HepG2 (cell line): ENCODE results near the gene MEGF6. TPM values are rescaled to one million over a fixed set of nuclear protein-coding genes. Genes with fewer than 3 reads are reported as not detected.

ENCODE experiments used
- CHD4 ChIP-seq: fragments of 200-600 bp; sonication (generic); IDR thresholded peaks from 2 replicates; pipeline ENCODE4 v1.7.0; 2017; ENCODE audit warnings: mild to moderate bottlenecking, low read length, borderline replicate concordance
- GMEB2 ChIP-seq: IDR thresholded peaks from 2 replicates; pipeline ENCODE4 v1.6.1; 2016; ENCODE audit warnings: missing biosample characterization, missing genetic modification reagents, low read depth
- IRF9 ChIP-seq: sonication (generic); formaldehyde crosslinking; IDR thresholded peaks from 2 replicates; pipeline ENCODE4 v1.8.0; 2022; ENCODE audit warnings: missing genetic modification reagents, mild to moderate bottlenecking, borderline replicate concordance
- ZFP41 ChIP-seq: sonication (generic); formaldehyde crosslinking; IDR thresholded peaks from 2 replicates; pipeline ENCODE4 v1.4.0; 2020; ENCODE audit warnings: mild to moderate bottlenecking, missing genetic modification reagents, borderline replicate concordance
- ZNF30 ChIP-seq: sonication (generic); formaldehyde crosslinking; IDR thresholded peaks from 2 replicates; pipeline ENCODE4 v1.5.0; 2020; ENCODE audit warnings: mild to moderate bottlenecking, missing genetic modification reagents
- ZNF326 ChIP-seq: sonication (generic); formaldehyde crosslinking; IDR thresholded peaks from 2 replicates; pipeline ENCODE4 v1.4.0; 2020; ENCODE audit warnings: missing genetic modification reagents, borderline replicate concordance
- ZNF547 ChIP-seq: sonication (generic); formaldehyde crosslinking; IDR thresholded peaks from 2 replicates; pipeline ENCODE4 v1.5.1; 2020; ENCODE audit warnings: mild to moderate bottlenecking, missing genetic modification reagents
- ZNF761 ChIP-seq: sonication (generic); formaldehyde crosslinking; conservative IDR thresholded peaks from 2 replicates; pipeline ENCODE4 v1.4.0; 2020; ENCODE audit warnings: mild to moderate bottlenecking, missing genetic modification reagents
- polyA plus RNA-seq, 8 experiments: library from polyadenylated mRNA; depleted of rRNA in 3 of 8; stranded (reverse) in 7 of 8; unstranded in 1 of 8; fragments of >200 nt; fragmentation: Illumina TruSeq in 4 of 8; extraction: Trizol in 4 of 8; gene quantifications; 2 replicates each; pipeline versions ENCODE4 v1.2.1 to v1.2.3, GENCODE V29; 2011 to 2016; ENCODE audit warnings: low read depth in 4 of 8, missing spikeins in 1 of 8, mixed read lengths in 1 of 8; ENCODE audit not compliant: insufficient read depth in 1 of 8
- total RNA-seq, 5 experiments: library from RNA; depleted of rRNA; stranded (reverse); fragments of >200 nt; fragmentation: Illumina TruSeq; extraction: Trizol; gene quantifications; 2 replicates each; pipeline ENCODE4 v1.2.3, GENCODE V29; 2016; ENCODE audit warnings: low read depth in 1 of 5
- TF ChIP-seq, protein P1 (sequence below): sonication (generic); formaldehyde crosslinking; IDR thresholded peaks from 2 replicates; pipeline ENCODE4 v1.4.0; 2020; ENCODE audit warnings: missing genetic modification reagents, borderline replicate concordance

Gene MEGF6
- total and polyA plus RNA-seq, 2 of the 13 experiments (the other 11 are each of a cell fraction or from before 2014, with no cell fraction given): 1.9 TPM

DNA sequence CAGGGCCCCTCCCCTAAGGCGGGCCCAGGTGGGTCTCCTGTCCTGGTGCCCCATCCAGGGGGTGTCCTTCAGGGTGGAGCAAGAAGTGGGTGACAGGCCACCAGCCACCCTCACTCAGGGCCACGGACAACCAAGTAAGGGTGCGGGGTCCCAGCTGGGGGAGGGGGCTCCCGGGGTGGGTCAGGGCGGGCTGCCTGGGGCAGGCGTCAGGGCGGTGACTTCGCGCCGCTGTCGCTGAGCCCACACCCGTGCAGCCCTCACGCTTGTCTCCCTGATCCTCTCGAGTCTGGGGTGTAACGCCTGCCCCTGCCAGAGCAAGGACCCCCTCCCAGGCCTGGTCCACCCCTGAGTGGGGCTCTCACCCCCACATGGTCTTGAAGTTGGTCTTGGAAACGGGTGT is 134.6 kb downstream of the MEGF6 start (continued):
- TF ChIP-seq GMEB2 (no peak), IRF9 (no peak), ZFP41 (no peak), ZNF761 (CRISPR knock-in tag) (no peak), CHD4 (no peak), ZNF326 (CRISPR knock-in tag) (no peak), ZNF30 (no peak), ZNF547 (CRISPR knock-in tag) (no peak)
- TF ChIP-seq, protein P1, sequence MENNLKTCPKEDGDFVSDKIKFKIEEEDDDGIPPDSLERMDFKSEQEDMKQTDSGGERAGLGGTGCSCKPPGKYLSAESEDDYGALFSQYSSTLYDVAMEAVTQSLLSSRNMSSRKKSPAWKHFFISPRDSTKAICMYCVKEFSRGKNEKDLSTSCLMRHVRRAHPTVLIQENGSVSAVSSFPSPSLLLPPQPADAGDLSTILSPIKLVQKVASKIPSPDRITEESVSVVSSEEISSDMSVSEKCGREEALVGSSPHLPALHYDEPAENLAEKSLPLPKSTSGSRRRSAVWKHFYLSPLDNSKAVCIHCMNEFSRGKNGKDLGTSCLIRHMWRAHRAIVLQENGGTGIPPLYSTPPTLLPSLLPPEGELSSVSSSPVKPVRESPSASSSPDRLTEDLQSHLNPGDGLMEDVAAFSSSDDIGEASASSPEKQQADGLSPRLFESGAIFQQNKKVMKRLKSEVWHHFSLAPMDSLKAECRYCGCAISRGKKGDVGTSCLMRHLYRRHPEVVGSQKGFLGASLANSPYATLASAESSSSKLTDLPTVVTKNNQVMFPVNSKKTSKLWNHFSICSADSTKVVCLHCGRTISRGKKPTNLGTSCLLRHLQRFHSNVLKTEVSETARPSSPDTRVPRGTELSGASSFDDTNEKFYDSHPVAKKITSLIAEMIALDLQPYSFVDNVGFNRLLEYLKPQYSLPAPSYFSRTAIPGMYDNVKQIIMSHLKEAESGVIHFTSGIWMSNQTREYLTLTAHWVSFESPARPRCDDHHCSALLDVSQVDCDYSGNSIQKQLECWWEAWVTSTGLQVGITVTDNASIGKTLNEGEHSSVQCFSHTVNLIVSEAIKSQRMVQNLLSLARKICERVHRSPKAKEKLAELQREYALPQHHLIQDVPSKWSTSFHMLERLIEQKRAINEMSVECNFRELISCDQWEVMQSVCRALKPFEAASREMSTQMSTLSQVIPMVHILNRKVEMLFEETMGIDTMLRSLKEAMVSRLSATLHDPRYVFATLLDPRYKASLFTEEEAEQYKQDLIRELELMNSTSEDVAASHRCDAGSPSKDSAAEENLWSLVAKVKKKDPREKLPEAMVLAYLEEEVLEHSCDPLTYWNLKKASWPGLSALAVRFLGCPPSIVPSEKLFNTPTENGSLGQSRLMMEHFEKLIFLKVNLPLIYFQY (CRISPR knock-in tag): no peak
